ENCODE measurements around the gene SCNN1A. TPM values are rescaled to one million over a fixed set of nuclear protein-coding genes. Genes with fewer than 3 reads are reported as not detected.
A peak's percentile ranks its signal among the peaks of the same experiment; 100 is the strongest.
"Not testable (repeated sequence)": the region's sequence is repeated elsewhere in the genome, so short reads cannot be mapped to it uniquely, and the experiment has no call there.

SCNN1A gene
- total and polyA plus RNA-seq, 2 of the 4 experiments (the other 2 are of a cell fraction) = 0.41 TPM; not detected in 1

DNA sequence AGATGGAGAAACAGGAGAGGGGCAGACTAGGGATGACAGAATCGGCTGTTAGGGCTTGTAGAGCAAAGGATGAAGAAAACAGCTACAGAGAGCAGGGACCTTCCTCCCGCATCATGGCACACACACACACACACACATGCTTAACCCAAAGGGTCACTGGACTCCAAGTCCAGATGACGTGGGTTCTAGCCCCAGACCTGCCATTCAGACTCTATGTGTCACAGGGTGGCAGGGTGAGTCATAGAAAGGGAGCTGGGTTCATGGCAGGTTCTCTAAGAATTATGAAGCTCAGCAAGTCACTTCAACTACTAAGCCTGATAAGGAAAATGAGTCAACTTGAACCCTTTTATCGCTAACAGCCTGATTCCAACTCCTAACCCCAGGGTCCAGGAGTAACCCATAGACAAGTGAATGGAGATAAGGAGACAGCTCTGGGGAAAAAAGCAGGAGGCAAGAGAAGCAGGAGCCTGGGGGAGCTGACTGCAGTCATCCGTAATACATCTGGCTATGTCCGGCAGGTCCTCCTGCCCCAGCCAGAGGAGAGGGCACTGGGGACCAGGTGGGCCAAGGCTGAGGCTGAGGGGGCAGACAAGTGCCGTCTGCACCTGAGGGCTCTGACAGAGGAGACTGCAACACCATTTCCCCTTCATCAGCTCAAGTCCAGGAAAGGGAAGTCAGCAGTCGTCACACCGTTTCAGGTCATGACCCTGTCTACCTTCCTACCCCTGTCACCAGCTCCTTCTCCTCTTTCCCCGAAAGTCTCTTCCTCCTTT lies 29.9 kb downstream of the SCNN1A start (continued):
- TF ChIP-seq RFX5 (IDR thresholded peaks at IDR 0.05; ENCODE audit: low read depth, low read length) (no peak), MXI1 (IDR thresholded peaks at IDR 0.05; ENCODE audit: borderline replicate concordance, low read depth, low read length) (no peak), CEBPB (IDR thresholded peaks at IDR 0.05; ENCODE audit: low read depth, low read length) (0 out of 2 replicates have a peak, but pooled peaks have one; percentile 8), FOS (IDR thresholded peaks at IDR 0.05; ENCODE audit: low read depth, low read length) (peak; percentile 100)

DNA sequence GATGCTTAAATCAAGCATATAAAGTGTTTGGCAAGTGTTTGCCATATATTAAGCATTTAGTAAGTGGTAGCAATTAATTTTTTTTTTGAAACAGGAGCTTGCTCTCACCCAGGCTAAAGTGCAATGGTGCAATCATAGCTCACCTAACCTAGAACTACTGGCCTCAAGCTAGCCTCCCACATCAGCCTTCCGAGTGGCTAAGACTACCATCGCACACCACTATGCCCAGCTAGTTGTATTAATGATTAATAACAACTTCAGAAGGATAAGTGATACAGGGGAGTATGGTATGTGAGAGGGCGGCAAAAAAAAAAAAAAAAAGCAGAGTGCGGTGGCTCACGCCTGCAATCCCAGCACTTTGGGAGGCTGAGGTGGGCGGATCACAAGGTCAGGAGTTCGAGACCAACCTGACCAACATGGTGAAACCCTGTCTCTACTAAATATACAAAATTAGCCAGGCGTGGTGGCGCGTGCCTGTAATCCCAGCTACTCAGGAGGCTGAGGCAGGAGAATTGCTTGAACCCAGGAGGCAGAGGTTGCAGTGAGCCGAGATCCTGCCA lies 31.2 kb downstream of the SCNN1A start:
- DNase-seq; H3K18ac ChIP-seq (ENCODE audit: low read depth, low read length); ATAC-seq (ENCODE audit: low read depth); dilution Hi-C loops (cut with HindIII; ENCODE audit: low sequenced_read_pairs, unreplicated experiment); H3K27me3 ChIP-seq (ENCODE audit: control insufficient read depth, insufficient read depth, low read length); H2BK20ac ChIP-seq (ENCODE audit: low read depth, low read length); intact Hi-C loops (cut with micrococcal nuclease); H4K8ac ChIP-seq (ENCODE audit: low read depth in 2 of 2, low read length in 2 of 2); BruUV-seq (replicated peaks); H3K56ac ChIP-seq (ENCODE audit: extremely low read depth, insufficient read depth, low read length); in situ Hi-C loops (cut with MboI; ENCODE audit: low sequenced_read_pairs); H2AFZ ChIP-seq (replicated peaks; ENCODE audit: low read length, poor library complexity); H3K23ac ChIP-seq (ENCODE audit: low read depth, low read length); H2AK9ac ChIP-seq (replicated peaks; ENCODE audit: low read depth, low read length, poor library complexity); H4K5ac ChIP-seq (ENCODE audit: low read depth, low read length); H3K9ac ChIP-seq (ENCODE audit: low read depth, low read length); H2BK15ac ChIP-seq (ENCODE audit: low read depth, low read length); H2BK5ac ChIP-seq (ENCODE audit: low read depth, low read length, poor library complexity, severe bottlenecking); H4K91ac ChIP-seq (ENCODE audit: insufficient read depth, low read depth, low read length); H3K9me3 ChIP-seq (ENCODE audit: control insufficient read depth, insufficient read depth, low read length); H3K36me3 ChIP-seq (ENCODE audit: control insufficient read depth, insufficient read depth, low read length); H3K4me3 ChIP-seq (ENCODE audit: insufficient read depth, low read depth, low read length); H3K27ac ChIP-seq (ENCODE audit: insufficient read depth, low read length); H3K4me2 ChIP-seq (ENCODE audit: low read depth, low read length): not testable (repeated sequence)
- H2BK120ac ChIP-seq (ENCODE audit: low read depth, low read length) = peak overlapping the region; percentile 90
- peaks cover 27% of the 10 kb centered on the region for H3K4me1 ChIP-seq (ENCODE audit: control insufficient read depth, insufficient read depth, low read length)
- WGBS, 2 experiments (ENCODE audit: extremely low coverage in 2 of 2, insufficient read length in 1 of 2) = no CpG with 5 or more reads among the region's 11 CpGs
- CTCF ChIA-PET = interaction anchor here (0.7 kb wide), 1 partner anchor 65 kb away, joined by 4 read pairs; no protein-coding TSS in a partner anchor
- peaks cover 20% of the 10 kb centered on the region for H4K20me1 ChIP-seq (ENCODE audit: insufficient read depth, low read length)
- H3K79me1 ChIP-seq (ENCODE audit: low read depth in 1 of 2, low read length in 2 of 2) = peaks cover 6 to 43% of the 10 kb centered on the region in 2 experiments; a peak in 2 of 4 replicates
- H3K9me1 ChIP-seq (ENCODE audit: insufficient read depth, low read length) = peaks cover 32% of the 10 kb centered on the region
- peak overlapping the region; percentile 47; the same call in 1 of the 2 replicates for H2AK5ac ChIP-seq (ENCODE audit: low read depth, low read length)
- POLR2A ChIA-PET (ENCODE audit: unreplicated experiment) = interaction anchor here (0.6 kb wide), 1 partner anchor 8 kb away, joined by 4 read pairs; no protein-coding TSS in a partner anchor
- H3K14ac ChIP-seq (replicated peaks; ENCODE audit: low read depth, low read length) = 0 out of 2 replicates have a peak overlapping the region, but pooled peaks have one; percentile 22
- peak overlapping the region; percentile 66; the same call in 1 of the 2 replicates for H3K4ac ChIP-seq (ENCODE audit: low read depth, low read length)

Measured in IMR-90 (cell line).